HepG2 (cell line): ENCODE measurements around the gene ABCC10. TPM values are rescaled to one million over a fixed set of nuclear protein-coding genes. Genes with fewer than 3 reads are reported as not detected.

Source experiments
- GZF1 ChIP-seq: sonication (generic); formaldehyde crosslinking; IDR thresholded peaks from 2 replicates; pipeline ENCODE4 v1.5.1; 2020; ENCODE audit warnings: mild to moderate bottlenecking, missing genetic modification reagents
- PAF1 ChIP-seq: IDR thresholded peaks from 2 replicates; pipeline ENCODE4 v1.6.1; 2016; ENCODE audit warnings: missing genetic modification reagents, missing compliant biosample characterization
- SNAI1 ChIP-seq: sonication (generic); formaldehyde crosslinking; IDR thresholded peaks from 2 replicates; pipeline ENCODE4 v1.5.0; 2020; ENCODE audit warnings: mild to moderate bottlenecking, missing genetic modification reagents, borderline replicate concordance
- ZFX ChIP-seq: sonication (generic); formaldehyde crosslinking; IDR thresholded peaks from 2 replicates; pipeline ENCODE4 v1.4.0; 2020; ENCODE audit warnings: mild to moderate bottlenecking, low read depth, missing genetic modification reagents, moderate library complexity
- ZNF567 ChIP-seq: sonication (generic); formaldehyde crosslinking; IDR thresholded peaks from 2 replicates; pipeline ENCODE4 v1.8.1; 2023; ENCODE audit warnings: mild to moderate bottlenecking, missing genetic modification reagents, borderline replicate concordance
- polyA plus RNA-seq, 8 experiments: library from polyadenylated mRNA; depleted of rRNA in 3 of 8; stranded (reverse) in 7 of 8; unstranded in 1 of 8; fragments of >200 nt; fragmentation: Illumina TruSeq in 4 of 8; extraction: Trizol in 4 of 8; gene quantifications; 2 replicates each; pipeline versions ENCODE4 v1.2.1 to v1.2.3, GENCODE V29; 2011 to 2016; ENCODE audit warnings: low read depth in 4 of 8, missing spikeins in 1 of 8, mixed read lengths in 1 of 8; ENCODE audit not compliant: insufficient read depth in 1 of 8
- total RNA-seq, 5 experiments: library from RNA; depleted of rRNA; stranded (reverse); fragments of >200 nt; fragmentation: Illumina TruSeq; extraction: Trizol; gene quantifications; 2 replicates each; pipeline ENCODE4 v1.2.3, GENCODE V29; 2016; ENCODE audit warnings: low read depth in 1 of 5
- TF ChIP-seq, protein P1 (sequence below): sonication (generic); formaldehyde crosslinking; IDR thresholded peaks from 2 replicates; pipeline ENCODE4 v1.4.0; 2020; ENCODE audit warnings: missing genetic modification reagents
- TF ChIP-seq, protein P2 (sequence below): sonication (generic); formaldehyde crosslinking; IDR thresholded peaks from 2 replicates; pipeline ENCODE4 v1.8.1; 2023; ENCODE audit warnings: mild to moderate bottlenecking, missing genetic modification reagents
- TF ChIP-seq, protein P3 (sequence below): sonication (generic); formaldehyde crosslinking; IDR thresholded peaks from 2 replicates; pipeline ENCODE4 v1.4.0; 2020; ENCODE audit warnings: missing genetic modification reagents, mild to moderate bottlenecking, borderline replicate concordance
- TF ChIP-seq, protein P4 (sequence below): sonication (generic); formaldehyde crosslinking; IDR thresholded peaks from 2 replicates; pipeline ENCODE4 v1.5.1; 2020; ENCODE audit warnings: missing genetic modification reagents, mild to moderate bottlenecking, borderline replicate concordance

Gene ABCC10
- total and polyA plus RNA-seq, 2 of the 13 experiments (the other 11 are each of a cell fraction or from before 2014, with no cell fraction given): 16.0 to 24.3 TPM

DNA sequence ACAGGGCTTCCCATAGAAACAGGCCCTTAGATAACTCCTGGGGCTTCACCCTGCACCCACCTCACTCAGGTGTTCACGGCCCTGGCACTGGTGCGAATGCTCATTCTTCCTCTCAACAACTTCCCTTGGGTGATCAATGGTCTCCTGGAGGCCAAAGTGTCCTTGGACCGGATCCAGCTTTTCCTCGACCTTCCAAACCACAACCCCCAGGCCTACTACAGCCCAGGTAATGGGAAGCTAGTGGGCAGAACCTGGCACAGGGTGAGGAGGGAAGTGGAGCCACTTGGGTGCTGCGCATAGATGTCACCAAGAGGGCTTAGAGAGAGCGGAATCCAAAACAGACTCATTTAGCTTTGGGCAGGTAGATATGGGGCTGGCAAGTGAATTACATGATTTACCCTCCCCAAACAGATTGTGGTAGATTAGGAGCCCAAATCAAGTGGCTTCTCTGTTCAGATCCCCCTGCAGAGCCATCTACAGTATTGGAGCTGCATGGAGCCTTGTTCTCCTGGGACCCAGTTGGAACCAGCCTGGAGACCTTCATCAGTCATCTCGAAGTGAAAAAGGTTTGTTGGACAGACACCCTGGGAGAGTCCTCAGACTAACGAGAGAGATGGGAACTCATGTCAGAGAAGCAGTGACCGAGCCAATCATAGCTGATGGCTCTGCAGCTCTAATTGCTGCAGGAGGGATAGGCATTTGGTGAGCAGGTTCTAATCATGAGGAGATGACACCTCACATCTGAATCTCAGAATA lies 8.5 kb downstream of the ABCC10 start (continued):
- TF ChIP-seq, protein P1, sequence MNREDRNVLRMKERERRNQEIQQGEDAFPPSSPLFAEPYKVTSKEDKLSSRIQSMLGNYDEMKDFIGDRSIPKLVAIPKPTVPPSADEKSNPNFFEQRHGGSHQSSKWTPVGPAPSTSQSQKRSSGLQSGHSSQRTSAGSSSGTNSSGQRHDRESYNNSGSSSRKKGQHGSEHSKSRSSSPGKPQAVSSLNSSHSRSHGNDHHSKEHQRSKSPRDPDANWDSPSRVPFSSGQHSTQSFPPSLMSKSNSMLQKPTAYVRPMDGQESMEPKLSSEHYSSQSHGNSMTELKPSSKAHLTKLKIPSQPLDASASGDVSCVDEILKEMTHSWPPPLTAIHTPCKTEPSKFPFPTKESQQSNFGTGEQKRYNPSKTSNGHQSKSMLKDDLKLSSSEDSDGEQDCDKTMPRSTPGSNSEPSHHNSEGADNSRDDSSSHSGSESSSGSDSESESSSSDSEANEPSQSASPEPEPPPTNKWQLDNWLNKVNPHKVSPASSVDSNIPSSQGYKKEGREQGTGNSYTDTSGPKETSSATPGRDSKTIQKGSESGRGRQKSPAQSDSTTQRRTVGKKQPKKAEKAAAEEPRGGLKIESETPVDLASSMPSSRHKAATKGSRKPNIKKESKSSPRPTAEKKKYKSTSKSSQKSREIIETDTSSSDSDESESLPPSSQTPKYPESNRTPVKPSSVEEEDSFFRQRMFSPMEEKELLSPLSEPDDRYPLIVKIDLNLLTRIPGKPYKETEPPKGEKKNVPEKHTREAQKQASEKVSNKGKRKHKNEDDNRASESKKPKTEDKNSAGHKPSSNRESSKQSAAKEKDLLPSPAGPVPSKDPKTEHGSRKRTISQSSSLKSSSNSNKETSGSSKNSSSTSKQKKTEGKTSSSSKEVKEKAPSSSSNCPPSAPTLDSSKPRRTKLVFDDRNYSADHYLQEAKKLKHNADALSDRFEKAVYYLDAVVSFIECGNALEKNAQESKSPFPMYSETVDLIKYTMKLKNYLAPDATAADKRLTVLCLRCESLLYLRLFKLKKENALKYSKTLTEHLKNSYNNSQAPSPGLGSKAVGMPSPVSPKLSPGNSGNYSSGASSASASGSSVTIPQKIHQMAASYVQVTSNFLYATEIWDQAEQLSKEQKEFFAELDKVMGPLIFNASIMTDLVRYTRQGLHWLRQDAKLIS (CRISPR knock-in tag): no peak
- TF ChIP-seq, protein P2, sequence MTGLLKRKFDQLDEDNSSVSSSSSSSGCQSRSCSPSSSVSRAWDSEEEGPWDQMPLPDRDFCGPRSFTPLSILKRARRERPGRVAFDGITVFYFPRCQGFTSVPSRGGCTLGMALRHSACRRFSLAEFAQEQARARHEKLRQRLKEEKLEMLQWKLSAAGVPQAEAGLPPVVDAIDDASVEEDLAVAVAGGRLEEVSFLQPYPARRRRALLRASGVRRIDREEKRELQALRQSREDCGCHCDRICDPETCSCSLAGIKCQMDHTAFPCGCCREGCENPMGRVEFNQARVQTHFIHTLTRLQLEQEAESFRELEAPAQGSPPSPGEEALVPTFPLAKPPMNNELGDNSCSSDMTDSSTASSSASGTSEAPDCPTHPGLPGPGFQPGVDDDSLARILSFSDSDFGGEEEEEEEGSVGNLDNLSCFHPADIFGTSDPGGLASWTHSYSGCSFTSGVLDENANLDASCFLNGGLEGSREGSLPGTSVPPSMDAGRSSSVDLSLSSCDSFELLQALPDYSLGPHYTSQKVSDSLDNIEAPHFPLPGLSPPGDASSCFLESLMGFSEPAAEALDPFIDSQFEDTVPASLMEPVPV (CRISPR knock-in tag): no peak
- TF ChIP-seq ZNF567 (CRISPR knock-in tag): 0 out of 2 replicates have a peak, but pooled peaks have one; percentile 73
- TF ChIP-seq GZF1 (CRISPR knock-in tag): no peak
- TF ChIP-seq, protein P3, sequence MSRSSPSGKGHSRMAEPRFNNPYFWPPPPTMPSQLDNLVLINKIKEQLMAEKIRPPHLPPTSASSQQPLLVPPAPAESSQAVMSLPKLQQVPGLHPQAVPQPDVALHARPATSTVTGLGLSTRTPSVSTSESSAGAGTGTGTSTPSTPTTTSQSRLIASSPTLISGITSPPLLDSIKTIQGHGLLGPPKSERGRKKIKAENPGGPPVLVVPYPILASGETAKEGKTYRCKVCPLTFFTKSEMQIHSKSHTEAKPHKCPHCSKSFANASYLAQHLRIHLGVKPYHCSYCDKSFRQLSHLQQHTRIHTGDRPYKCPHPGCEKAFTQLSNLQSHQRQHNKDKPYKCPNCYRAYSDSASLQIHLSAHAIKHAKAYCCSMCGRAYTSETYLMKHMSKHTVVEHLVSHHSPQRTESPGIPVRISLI: no peak
- peak; percentile 81; the same call in 1 of the 2 replicates for TF ChIP-seq SNAI1 (CRISPR knock-in tag)
- no peak for TF ChIP-seq PAF1 (CRISPR knock-in tag)
- TF ChIP-seq, protein P4, sequence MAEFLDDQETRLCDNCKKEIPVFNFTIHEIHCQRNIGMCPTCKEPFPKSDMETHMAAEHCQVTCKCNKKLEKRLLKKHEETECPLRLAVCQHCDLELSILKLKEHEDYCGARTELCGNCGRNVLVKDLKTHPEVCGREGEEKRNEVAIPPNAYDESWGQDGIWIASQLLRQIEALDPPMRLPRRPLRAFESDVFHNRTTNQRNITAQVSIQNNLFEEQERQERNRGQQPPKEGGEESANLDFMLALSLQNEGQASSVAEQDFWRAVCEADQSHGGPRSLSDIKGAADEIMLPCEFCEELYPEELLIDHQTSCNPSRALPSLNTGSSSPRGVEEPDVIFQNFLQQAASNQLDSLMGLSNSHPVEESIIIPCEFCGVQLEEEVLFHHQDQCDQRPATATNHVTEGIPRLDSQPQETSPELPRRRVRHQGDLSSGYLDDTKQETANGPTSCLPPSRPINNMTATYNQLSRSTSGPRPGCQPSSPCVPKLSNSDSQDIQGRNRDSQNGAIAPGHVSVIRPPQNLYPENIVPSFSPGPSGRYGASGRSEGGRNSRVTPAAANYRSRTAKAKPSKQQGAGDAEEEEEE (CRISPR knock-in tag): no peak
- TF ChIP-seq ZFX: peak; percentile 26; the same call in 1 of the 2 replicates
